MM.1S (cell line): ENCODE measurements around the gene TASP1.

Experiments
- DNase-seq: peaks from one replicate; pipeline ENCODE4 v3.0.0-alpha.2; 2015
- H2AFZ ChIP-seq: fragments of 300-600 bp; sonication (generic); 2 replicates; pipeline ENCODE4 v1.6.0; 2016; ENCODE audit warnings: antibody characterized with exemption, low read length
- H3F3A ChIP-seq: fragments of 300-600 bp; sonication (generic); 2 replicates; pipeline ENCODE4 v1.6.1; 2016; ENCODE audit warnings: mild to moderate bottlenecking, antibody characterized with exemption, low read length, moderate library complexity, mixed read lengths; ENCODE audit not compliant: insufficient read depth
- H3K27ac ChIP-seq: fragments of 300-600 bp; sonication (generic); 2 replicates; pipeline ENCODE4 v1.5.1; 2016; ENCODE audit warnings: mild to moderate bottlenecking, low read length
- H3K27me3 ChIP-seq: fragments of 300-600 bp; sonication (generic); replicated peaks from 2 replicates; pipeline ENCODE4 v1.6.0; 2016; ENCODE audit warnings: low read length; ENCODE audit not compliant: insufficient read depth
- H3K36me3 ChIP-seq: fragments of 300-600 bp; sonication (generic); replicated peaks from 2 replicates; pipeline ENCODE4 v1.6.1; 2016; ENCODE audit warnings: mild to moderate bottlenecking, low read length, mixed read lengths; ENCODE audit not compliant: insufficient read depth
- H3K4me1 ChIP-seq: fragments of 300-600 bp; sonication (generic); 2 replicates; pipeline ENCODE4 v1.6.1; 2016; ENCODE audit warnings: low read length, mixed read lengths
- H3K4me2 ChIP-seq: fragments of 300-600 bp; sonication (generic); 2 replicates; pipeline ENCODE4 v1.6.0; 2016; ENCODE audit warnings: low read depth, low read length
- H3K4me3 ChIP-seq: fragments of 300-600 bp; sonication (generic); 2 replicates; pipeline ENCODE4 v1.5.1; 2016; ENCODE audit warnings: low read length, mixed read lengths
- H3K79me2 ChIP-seq: fragments of 300-600 bp; sonication (generic); 2 replicates; pipeline ENCODE4 v1.6.1; 2016; ENCODE audit warnings: mixed run types, low read length, mixed read lengths
- H3K9ac ChIP-seq: fragments of 300-600 bp; sonication (generic); 2 replicates; pipeline ENCODE4 v1.6.1; 2016; ENCODE audit warnings: low read length, mixed read lengths
- H3K9me2 ChIP-seq: fragments of 300-600 bp; sonication (generic); replicated peaks from 2 replicates; pipeline ENCODE4 v1.6.1; 2016; ENCODE audit warnings: mild to moderate bottlenecking, low read length, mixed read lengths; ENCODE audit not compliant: insufficient read depth
- H3K9me3 ChIP-seq: fragments of 300-600 bp; sonication (generic); replicated peaks from 2 replicates; pipeline ENCODE4 v1.6.1; 2016; ENCODE audit warnings: mild to moderate bottlenecking, low read length, mixed read lengths; ENCODE audit not compliant: insufficient read depth
- H4K20me1 ChIP-seq: fragments of 300-600 bp; sonication (generic); 2 replicates; pipeline ENCODE4 v1.6.1; 2016; ENCODE audit warnings: mild to moderate bottlenecking, low read length, moderate library complexity, mixed read lengths; ENCODE audit not compliant: insufficient read depth
- CTCF ChIP-seq: fragments of 300-600 bp; sonication (generic); IDR thresholded peaks from 2 replicates; pipeline ENCODE4 v1.5.1; 2016; ENCODE audit warnings: antibody characterized with exemption, low read length, mixed read lengths
- EZH2 ChIP-seq: fragments of 300-600 bp; sonication (generic); optimal IDR thresholded peaks from 2 replicates; pipeline ENCODE3; 2017; ENCODE audit warnings: low read depth, mild to moderate bottlenecking, antibody characterized with exemption, low read length, mixed read lengths
- EZH2phosphoT487 ChIP-seq: fragments of 300-600 bp; sonication (generic); IDR thresholded peaks from 2 replicates; pipeline ENCODE4 v1.6.1; 2018; ENCODE audit warnings: antibody characterized with exemption, low read length

Gene TASP1

GRCh38 chr20:13457487-13457886 lies 181.2 kb downstream of the TASP1 start:
- Histone ChIP-seq H3K9me2 (no peaks in the 10 kb centered on the region), H3K27me3 (no peaks in the 10 kb centered on the region), H3K36me3 (no peaks in the 10 kb centered on the region), H3K4me1 (no peaks in the 10 kb centered on the region), H3K4me2 (no peak overlapping the region), H3K9me3 (no peaks in the 10 kb centered on the region; the same call in 1 of the 2 replicates), H3K27ac (no peak overlapping the region), H3K79me2 (no peaks in the 10 kb centered on the region), H3K4me3 (no peak overlapping the region), H3K9ac (no peak overlapping the region), H3F3A (no peaks in the 10 kb centered on the region), H4K20me1 (no peaks in the 10 kb centered on the region), H2AFZ (no peak overlapping the region)
- no peak for DNase-seq
- TF ChIP-seq EZH2 (no peak), CTCF (no peak), EZH2phosphoT487 (no peak)

- Histone ChIP-seq H3K4me1 (no peaks in the 10 kb centered on the region), H3K9ac (no peak overlapping the region), H3F3A (no peaks in the 10 kb centered on the region), H3K27me3 (no peaks in the 10 kb centered on the region), H3K9me2 (no peaks in the 10 kb centered on the region), H3K36me3 (no peaks in the 10 kb centered on the region), H3K79me2 (no peaks in the 10 kb centered on the region), H4K20me1 (no peaks in the 10 kb centered on the region), H3K27ac (no peak overlapping the region), H2AFZ (no peak overlapping the region), H3K4me2 (no peak overlapping the region), H3K9me3 (no peaks in the 10 kb centered on the region), H3K4me3 (no peak overlapping the region)
- DNase-seq = no peak
- TF ChIP-seq CTCF (no peak), EZH2 (no peak), EZH2phosphoT487 (no peak)
These were observed 183.0 kb downstream of the TASP1 start for GRCh38 chr20:13455713-13456112.

GRCh38 chr20:13453367-13453766 lies 185.4 kb downstream of the TASP1 start:
- Histone ChIP-seq H3F3A (no peaks in the 10 kb centered on the region), H3K36me3 (no peaks in the 10 kb centered on the region), H3K9me2 (no peaks in the 10 kb centered on the region), H2AFZ (no peak overlapping the region), H3K4me2 (no peak overlapping the region), H3K79me2 (no peaks in the 10 kb centered on the region), H3K4me3 (no peak overlapping the region), H3K27me3 (no peaks in the 10 kb centered on the region), H3K27ac (no peak overlapping the region), H3K9me3 (no peaks in the 10 kb centered on the region), H3K9ac (no peak overlapping the region), H3K4me1 (no peaks in the 10 kb centered on the region), H4K20me1 (no peaks in the 10 kb centered on the region)
- DNase-seq = no peak
- no peak for TF ChIP-seq EZH2phosphoT487
- no peak for TF ChIP-seq EZH2
- TF ChIP-seq CTCF = no peak
